Lower leg skin (tissue), 4 donors: ENCODE measurements around the gene ARHGEF18. TPM values are rescaled to one million over a fixed set of nuclear protein-coding genes. Genes with fewer than 3 reads are reported as not detected.
A peak's percentile ranks its signal among the peaks of the same experiment; 100 is the strongest.
"Not testable (repeated sequence)": the region's sequence is repeated elsewhere in the genome, so short reads cannot be mapped to it uniquely, and the experiment has no call there.

Source experiments
- DNase-seq, 2 donors: peaks; one replicate each; pipeline ENCODE4 v3.0.0-alpha.2; 2019; ENCODE audit warnings: low spot score in 2 of 2
- H3K4me3 ChIP-seq: fragments of 200-600 bp; sonication (generic); 2 replicates; pipeline ENCODE4 v1.5.1; 2017; ENCODE audit warnings: mild to moderate bottlenecking, low read depth; ENCODE audit not compliant: poor library complexity, severe bottlenecking
- POLR2A ChIP-seq, 2 donors: fragments of 450-650 bp; IDR thresholded peaks; one replicate each; pipeline ENCODE4 v1.6.1; 2016 to 2017; ENCODE audit warnings: antibody characterized with exemption in 2 of 2, mild to moderate bottlenecking in 1 of 2, moderate library complexity in 1 of 2
- WGBS, 2 donors: methylation state at CpG; one replicate each; pipeline ENCODE4 v1.1.5; 2018; 5-methylcytosine and 5-hydroxymethylcytosine counted together
- intact Hi-C: fragments of 100-400 bp; cut with DNase I; formaldehyde crosslinking; loops from one replicate; pipeline ENCODE4 v1.15.0; 2023; ENCODE audit warnings: low total_unique reads
- total RNA-seq, 4 donors: library from RNA; depleted of rRNA; stranded (reverse); fragments of >200 nt; gene quantifications; one replicate each; pipeline ENCODE4 v1.1.0, GENCODE V29; 2016
- TF ChIP-seq, protein P1 (sequence below), 3 donors: fragments of 450-650 bp; IDR thresholded peaks; one replicate each; pipeline ENCODE4 v1.5.1; 2016; ENCODE audit warnings: antibody characterized with exemption in 3 of 3, mild to moderate bottlenecking in 3 of 3, moderate library complexity in 2 of 3

ARHGEF18 gene
- total RNA-seq, 4 donors from 2014 or later: 32.3 to 49.2 (median 36.3) TPM

DNA sequence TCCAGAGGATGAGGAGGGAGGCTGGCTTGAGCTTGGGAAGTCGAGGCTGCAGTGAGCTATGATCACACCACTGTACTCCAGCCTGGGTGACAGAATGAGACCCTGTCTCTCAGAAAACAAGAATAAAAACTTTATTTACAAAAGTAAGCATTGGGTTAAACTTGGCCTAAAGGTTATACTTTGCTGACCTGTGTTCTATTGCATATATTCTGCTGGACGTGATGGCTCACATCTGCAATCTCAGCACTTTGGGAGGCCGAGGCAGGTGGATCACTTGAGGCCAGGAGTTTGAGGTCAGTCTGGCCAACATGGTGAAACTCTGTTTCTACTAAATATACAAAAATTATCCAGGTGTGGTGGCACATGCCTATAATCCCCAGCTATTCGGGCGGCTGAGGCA lies 6.6 kb upstream of the ARHGEF18 start:
- TF ChIP-seq, protein P1, sequence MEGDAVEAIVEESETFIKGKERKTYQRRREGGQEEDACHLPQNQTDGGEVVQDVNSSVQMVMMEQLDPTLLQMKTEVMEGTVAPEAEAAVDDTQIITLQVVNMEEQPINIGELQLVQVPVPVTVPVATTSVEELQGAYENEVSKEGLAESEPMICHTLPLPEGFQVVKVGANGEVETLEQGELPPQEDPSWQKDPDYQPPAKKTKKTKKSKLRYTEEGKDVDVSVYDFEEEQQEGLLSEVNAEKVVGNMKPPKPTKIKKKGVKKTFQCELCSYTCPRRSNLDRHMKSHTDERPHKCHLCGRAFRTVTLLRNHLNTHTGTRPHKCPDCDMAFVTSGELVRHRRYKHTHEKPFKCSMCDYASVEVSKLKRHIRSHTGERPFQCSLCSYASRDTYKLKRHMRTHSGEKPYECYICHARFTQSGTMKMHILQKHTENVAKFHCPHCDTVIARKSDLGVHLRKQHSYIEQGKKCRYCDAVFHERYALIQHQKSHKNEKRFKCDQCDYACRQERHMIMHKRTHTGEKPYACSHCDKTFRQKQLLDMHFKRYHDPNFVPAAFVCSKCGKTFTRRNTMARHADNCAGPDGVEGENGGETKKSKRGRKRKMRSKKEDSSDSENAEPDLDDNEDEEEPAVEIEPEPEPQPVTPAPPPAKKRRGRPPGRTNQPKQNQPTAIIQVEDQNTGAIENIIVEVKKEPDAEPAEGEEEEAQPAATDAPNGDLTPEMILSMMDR (IDR thresholded peaks at IDR 0.05): no peak
- no peak for TF ChIP-seq POLR2A (IDR thresholded peaks at IDR 0.05)
- intact Hi-C loops: no loop called here
- no peak overlapping the region for H3K4me3 ChIP-seq
- WGBS, 2 donors: 88 to 94% methylated on average over 5 of the region's 5 CpGs
- DNase-seq: peak in 1 of 2 donors; percentile 59

DNA sequence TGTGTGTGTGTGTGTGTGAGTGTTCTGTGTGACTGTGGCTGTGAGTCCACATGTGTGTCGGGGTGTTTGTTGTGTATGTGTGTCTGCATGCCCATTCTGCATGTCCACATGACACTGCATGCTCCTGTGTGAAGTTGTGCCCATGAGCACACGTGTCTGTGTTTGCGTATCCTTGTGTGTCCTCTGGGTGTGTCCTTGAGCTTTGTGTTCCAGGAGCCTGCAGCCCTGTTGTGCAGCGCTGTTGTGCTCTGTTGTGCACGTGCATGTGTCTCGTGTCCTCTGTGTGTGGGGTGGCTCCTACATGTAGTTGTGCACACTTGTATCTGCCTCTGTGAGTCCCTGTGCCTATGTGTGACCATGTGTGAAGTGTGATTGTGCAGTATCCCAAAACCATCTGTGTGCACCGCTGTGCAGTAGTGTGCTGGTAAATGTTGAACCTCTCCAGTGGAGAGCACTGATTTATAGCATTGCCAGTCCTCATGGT lies 2.2 kb upstream of the ARHGEF18 start:
- H3K4me3 ChIP-seq: no peak overlapping the region
- TF ChIP-seq, protein P1 (IDR thresholded peaks at IDR 0.05): no peak
- TF ChIP-seq POLR2A (IDR thresholded peaks at IDR 0.05): no peak
- WGBS, 2 donors: 62 to 72% methylated on average over 7 of the region's 7 CpGs
- no peak for DNase-seq
- intact Hi-C loops: no loop called here

DNA sequence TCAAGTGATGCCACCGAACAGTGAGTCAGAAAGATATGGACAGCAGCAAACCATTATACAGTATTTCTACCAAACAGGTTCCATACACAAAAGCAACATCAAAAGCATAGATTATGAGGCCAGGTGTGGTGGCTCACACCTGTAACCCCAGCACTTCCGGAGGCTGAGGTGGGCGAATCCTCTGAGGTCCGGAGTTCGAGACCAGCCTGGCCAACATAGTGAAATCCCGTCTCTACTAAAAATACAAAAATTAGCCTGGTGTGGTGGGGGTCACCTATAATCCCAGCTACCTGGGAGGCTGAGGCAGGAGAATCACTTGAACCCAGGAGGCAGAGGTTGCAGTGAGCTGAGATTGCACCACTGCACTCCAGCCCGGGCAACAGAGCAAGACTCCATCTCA lies 1.7 kb upstream of the ARHGEF18 start:
- DNase-seq, H3K4me3 ChIP-seq, intact Hi-C loops: not testable (repeated sequence)
- WGBS, 2 donors: 78 to 82% methylated on average over 7 of the region's 7 CpGs

DNA sequence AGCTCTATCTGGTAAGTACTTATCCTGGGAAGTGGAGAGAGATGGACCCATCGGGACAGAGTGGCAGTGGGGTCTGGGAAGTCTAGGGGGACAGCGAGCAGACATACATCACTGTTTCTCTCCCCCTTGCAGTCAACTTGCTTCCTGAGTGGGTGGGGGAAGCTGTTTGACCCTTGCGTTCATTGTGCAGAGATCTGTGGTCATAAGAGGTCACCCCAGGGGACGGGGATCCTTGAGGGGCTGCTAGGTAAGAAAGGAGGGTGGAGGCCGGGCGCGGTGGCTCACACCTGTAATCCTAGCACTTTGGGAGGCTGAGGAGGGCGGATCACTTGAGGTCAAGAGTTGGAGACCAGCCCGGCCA lies 474 bp downstream of the ARHGEF18 start:
- no peak for TF ChIP-seq POLR2A (IDR thresholded peaks at IDR 0.05)
- TF ChIP-seq, protein P1 (IDR thresholded peaks at IDR 0.05): no peak
- intact Hi-C loops: no loop called here
- no peak overlapping the region for H3K4me3 ChIP-seq
- WGBS, 2 donors: 83 to 84% methylated on average over 9 of the region's 9 CpGs
- DNase-seq: no peak

DNA sequence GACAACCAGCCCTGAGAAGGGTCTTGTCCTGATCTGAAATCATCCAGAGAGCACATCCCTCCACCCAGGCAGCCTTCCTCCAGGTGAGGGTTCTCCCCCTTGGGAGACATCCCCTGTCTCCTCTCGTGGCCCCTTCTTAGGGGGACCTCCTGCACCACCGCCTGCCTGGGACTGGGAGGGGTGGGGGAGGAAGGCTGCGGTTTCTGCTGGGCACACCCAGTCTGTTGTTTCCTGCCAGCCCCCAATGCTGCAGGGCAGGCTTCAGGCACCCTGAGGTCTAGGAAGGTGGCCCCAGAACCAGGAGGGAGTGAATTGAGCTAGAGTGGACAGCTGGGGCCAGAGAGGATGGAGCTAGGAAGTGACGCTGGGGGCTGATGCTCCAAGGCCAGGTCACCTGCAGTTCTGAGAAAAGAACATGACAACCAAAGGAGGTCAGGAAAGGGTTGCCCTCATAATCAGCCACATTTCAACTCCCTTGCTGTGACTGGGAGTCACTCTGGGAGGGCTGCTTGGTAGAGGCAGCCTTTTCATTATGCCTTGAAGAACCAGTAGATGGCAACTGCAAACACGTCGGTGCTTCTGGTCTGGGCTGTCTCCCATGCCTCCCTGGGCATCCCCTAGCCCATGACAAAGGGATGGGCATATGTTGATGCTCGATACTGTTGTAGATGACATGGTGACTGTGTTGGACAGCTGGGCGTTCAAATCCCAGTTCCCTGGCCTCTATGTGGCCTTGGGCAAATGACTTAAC lies 1.4 kb downstream of the ARHGEF18 start:
- intact Hi-C loops: loop anchor here (10.0 kb wide), 1 partner anchor 335 kb away; the partner anchor contains the start of gene TRAPPC5
- TF ChIP-seq, protein P1 (IDR thresholded peaks at IDR 0.05): no peak
- no peak for TF ChIP-seq POLR2A (IDR thresholded peaks at IDR 0.05)
- DNase-seq: no peak
- WGBS, 2 donors: 65 to 84% methylated on average over 6 to 8 of the region's 8 CpGs
- no peak overlapping the region for H3K4me3 ChIP-seq

DNA sequence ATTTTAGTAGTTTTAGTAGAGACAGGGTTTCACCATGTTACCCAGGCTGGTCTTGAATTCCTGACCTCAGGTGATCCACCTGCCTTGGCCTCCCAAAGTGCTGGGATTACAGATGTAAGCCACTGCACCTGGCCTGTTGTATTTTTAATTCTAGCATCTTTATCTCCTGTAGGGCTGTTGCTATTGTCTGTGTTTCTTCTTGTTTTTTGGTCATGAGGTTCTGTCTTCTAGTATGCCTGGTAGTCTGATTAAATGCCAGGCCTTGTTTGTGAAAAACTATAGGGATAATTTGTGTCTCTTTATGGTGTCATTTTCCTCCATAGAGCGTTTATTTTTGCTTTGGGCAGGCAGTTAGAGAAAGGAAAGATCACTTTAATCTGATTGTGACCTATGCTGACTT lies 3.1 kb downstream of the ARHGEF18 start:
- TF ChIP-seq, protein P1 (IDR thresholded peaks at IDR 0.05): no peak
- TF ChIP-seq POLR2A (IDR thresholded peaks at IDR 0.05): no peak
- no peak for DNase-seq
- intact Hi-C loops: loop anchor here (10.0 kb wide), 1 partner anchor 333 kb away; the partner anchor contains the start of gene TRAPPC5
- 70 to 76% methylated on average over 1 of the region's 1 CpG for WGBS, 2 donors
- no peak overlapping the region for H3K4me3 ChIP-seq
